DMS153 treated with DMSO at 0.1 percent for 48 hours (cell line): ENCODE data around the gene SLC25A41.

Experiments
- DNase-seq: peaks from one replicate; lab custom pipeline; 2025; ENCODE audit not compliant: unreplicated experiment; lab: John Stamatoyannopoulos, UW

The SLC25A41 gene

GRCh38 chr19:6460099-6460884, 26.7 kb upstream of the SLC25A41 start:
- peak; percentile 91 for DNase-seq

GRCh38 chr19:6459262-6460098, 25.9 kb upstream of the SLC25A41 start, which contains the start of gene SLC25A23:
Gene SLC25A23 (minus strand): TSS chr19:6459792. CDS start chr19:6459628, 164 bp downstream.
- DNase-seq = peak; percentile 25

GRCh38 chr19:6458695-6459261, 25.2 kb upstream of the SLC25A41 start:
- DNase-seq = no peak

- DNase-seq = no peak
Measured at GRCh38 chr19:6457958-6458694, 24.6 kb upstream of the SLC25A41 start.

GRCh38 chr19:6455924-6456323, 22.4 kb upstream of the SLC25A41 start:
- DNase-seq = no peak

GRCh38 chr19:6453951-6454565, 20.5 kb upstream of the SLC25A41 start:
- no peak for DNase-seq

- no peak for DNase-seq
Measured at GRCh38 chr19:6452899-6453298, 19.3 kb upstream of the SLC25A41 start.

- DNase-seq = no peak
Measured at GRCh38 chr19:6452223-6452614, 18.7 kb upstream of the SLC25A41 start.

GRCh38 chr19:6451583-6452222, 18.1 kb upstream of the SLC25A41 start:
- DNase-seq = no peak

GRCh38 chr19:6450166-6450565, 16.6 kb upstream of the SLC25A41 start:
- DNase-seq = no peak

GRCh38 chr19:6448045-6448444, 14.5 kb upstream of the SLC25A41 start:
- no peak for DNase-seq

GRCh38 chr19:6446452-6446851, 12.9 kb upstream of the SLC25A41 start:
- DNase-seq = no peak

GRCh38 chr19:6443986-6444385, 10.4 kb upstream of the SLC25A41 start:
- DNase-seq = no peak

- no peak for DNase-seq
Measured at GRCh38 chr19:6442087-6442688, 8.6 kb upstream of the SLC25A41 start.

GRCh38 chr19:6440905-6441304, 7.3 kb upstream of the SLC25A41 start:
- DNase-seq = no peak

- no peak for DNase-seq
Measured at GRCh38 chr19:6439743-6440142, 6.2 kb upstream of the SLC25A41 start.

GRCh38 chr19:6433165-6433564, 398 bp downstream of the SLC25A41 start:
- DNase-seq = no peak

GRCh38 chr19:6431891-6432290, 1.7 kb downstream of the SLC25A41 start:
- no peak for DNase-seq

GRCh38 chr19:6429419-6430221, 3.9 kb downstream of the SLC25A41 start:
- no peak for DNase-seq
